Measurements from ENCODE around the gene FLT1. TPM values are rescaled to one million over a fixed set of nuclear protein-coding genes. Genes with fewer than 3 reads are reported as not detected.

Gene FLT1
- total RNA-seq, 1 donor from 2014 or later: not detected

DNA sequence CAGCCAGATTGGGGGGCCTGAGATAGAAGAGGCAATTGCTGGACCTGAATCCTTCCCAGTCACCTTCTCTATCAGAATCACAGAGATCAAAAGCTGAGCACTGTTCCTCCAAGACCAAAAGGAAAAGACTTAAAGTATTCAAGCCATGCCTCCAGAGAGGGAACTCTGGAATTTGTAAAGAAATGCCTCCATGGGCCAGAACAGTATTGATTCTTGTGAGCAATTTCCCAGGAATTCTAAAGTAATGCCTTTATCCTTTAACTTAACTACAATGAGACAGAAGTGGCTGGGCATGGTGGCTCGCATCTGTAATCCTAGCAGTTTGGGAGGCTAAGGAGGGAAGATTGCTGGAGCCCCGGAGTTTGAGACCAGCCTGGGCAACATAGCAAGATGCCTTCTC lies 148.8 kb downstream of the FLT1 start:
- TF ChIP-seq, protein P1, sequence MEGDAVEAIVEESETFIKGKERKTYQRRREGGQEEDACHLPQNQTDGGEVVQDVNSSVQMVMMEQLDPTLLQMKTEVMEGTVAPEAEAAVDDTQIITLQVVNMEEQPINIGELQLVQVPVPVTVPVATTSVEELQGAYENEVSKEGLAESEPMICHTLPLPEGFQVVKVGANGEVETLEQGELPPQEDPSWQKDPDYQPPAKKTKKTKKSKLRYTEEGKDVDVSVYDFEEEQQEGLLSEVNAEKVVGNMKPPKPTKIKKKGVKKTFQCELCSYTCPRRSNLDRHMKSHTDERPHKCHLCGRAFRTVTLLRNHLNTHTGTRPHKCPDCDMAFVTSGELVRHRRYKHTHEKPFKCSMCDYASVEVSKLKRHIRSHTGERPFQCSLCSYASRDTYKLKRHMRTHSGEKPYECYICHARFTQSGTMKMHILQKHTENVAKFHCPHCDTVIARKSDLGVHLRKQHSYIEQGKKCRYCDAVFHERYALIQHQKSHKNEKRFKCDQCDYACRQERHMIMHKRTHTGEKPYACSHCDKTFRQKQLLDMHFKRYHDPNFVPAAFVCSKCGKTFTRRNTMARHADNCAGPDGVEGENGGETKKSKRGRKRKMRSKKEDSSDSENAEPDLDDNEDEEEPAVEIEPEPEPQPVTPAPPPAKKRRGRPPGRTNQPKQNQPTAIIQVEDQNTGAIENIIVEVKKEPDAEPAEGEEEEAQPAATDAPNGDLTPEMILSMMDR (conservative IDR thresholded peaks at IDR 0.05): no peak
- H3K27me3 Mint-ChIP-seq (ENCODE audit: low read depth): no peaks in the 10 kb centered on the region
- H3K9me3 Mint-ChIP-seq: no peaks in the 10 kb centered on the region
- no peak overlapping the region for H3K27ac Mint-ChIP-seq (ENCODE audit: unreplicated experiment)
- no peak overlapping the region for H3K4me3 Mint-ChIP-seq
- H3K4me1 Mint-ChIP-seq: no peaks in the 10 kb centered on the region
- no peak for DNase-seq (ENCODE audit: low read depth, low spot score)
- no peaks in the 10 kb centered on the region for H3K36me3 Mint-ChIP-seq (ENCODE audit: low read depth)

DNA sequence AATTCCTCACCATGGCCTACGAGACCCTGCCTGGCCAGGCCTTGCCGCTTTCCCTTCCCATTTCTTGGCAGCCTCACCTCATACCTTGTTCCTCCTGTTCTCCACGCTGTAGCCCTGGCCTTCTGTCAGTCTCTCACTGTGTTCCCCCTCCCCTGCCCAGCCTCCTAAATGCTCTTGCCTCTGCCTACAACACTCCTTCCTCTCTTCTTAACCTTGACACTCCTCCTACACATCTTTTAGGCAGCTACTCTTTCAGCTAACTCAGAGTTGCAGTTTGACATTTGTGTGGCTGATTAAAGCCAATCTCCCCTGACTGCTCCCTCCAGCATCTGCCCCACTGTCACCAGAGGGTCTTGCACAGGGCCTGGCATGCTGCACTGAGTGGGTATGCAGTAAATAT lies 150.8 kb downstream of the FLT1 start:
- H3K27me3 Mint-ChIP-seq (ENCODE audit: low read depth): no peaks in the 10 kb centered on the region
- no peaks in the 10 kb centered on the region for H3K9me3 Mint-ChIP-seq
- TF ChIP-seq, protein P1 (conservative IDR thresholded peaks at IDR 0.05): no peak
- no peak for DNase-seq (ENCODE audit: low read depth, low spot score)
- no peak overlapping the region for H3K4me3 Mint-ChIP-seq
- no peaks in the 10 kb centered on the region for H3K4me1 Mint-ChIP-seq
- no peaks in the 10 kb centered on the region for H3K36me3 Mint-ChIP-seq (ENCODE audit: low read depth)
- no peak overlapping the region for H3K27ac Mint-ChIP-seq (ENCODE audit: unreplicated experiment)

DNA sequence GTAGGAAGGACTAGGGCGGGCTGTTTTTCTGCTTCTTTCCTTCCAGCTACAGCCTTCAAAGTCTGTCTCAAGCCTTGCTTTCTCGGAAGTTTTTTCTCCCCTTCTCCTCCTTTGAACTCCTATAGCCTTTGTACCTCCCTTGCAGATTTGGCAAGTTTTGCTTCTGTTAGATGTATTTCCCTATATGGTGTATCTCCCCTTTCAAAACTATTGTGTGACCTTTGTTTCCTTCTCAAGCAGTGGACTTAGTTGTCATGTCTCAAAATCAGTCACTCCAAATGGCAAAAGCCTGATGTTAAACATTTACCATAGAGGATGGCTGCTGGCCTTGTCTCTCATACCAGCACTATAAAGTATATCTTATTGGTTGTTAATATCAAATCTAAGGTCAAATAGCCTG lies 152.7 kb downstream of the FLT1 start:
- Mint-ChIP-seq H3K27ac (ENCODE audit: unreplicated experiment) (no peak overlapping the region), H3K4me1 (no peaks in the 10 kb centered on the region), H3K27me3 (ENCODE audit: low read depth) (peaks cover 2% of the 10 kb centered on the region), H3K9me3 (no peaks in the 10 kb centered on the region), H3K36me3 (ENCODE audit: low read depth) (no peaks in the 10 kb centered on the region), H3K4me3 (no peak overlapping the region)
- DNase-seq (ENCODE audit: low read depth, low spot score): no peak
- TF ChIP-seq, protein P1 (conservative IDR thresholded peaks at IDR 0.05): no peak

DNA sequence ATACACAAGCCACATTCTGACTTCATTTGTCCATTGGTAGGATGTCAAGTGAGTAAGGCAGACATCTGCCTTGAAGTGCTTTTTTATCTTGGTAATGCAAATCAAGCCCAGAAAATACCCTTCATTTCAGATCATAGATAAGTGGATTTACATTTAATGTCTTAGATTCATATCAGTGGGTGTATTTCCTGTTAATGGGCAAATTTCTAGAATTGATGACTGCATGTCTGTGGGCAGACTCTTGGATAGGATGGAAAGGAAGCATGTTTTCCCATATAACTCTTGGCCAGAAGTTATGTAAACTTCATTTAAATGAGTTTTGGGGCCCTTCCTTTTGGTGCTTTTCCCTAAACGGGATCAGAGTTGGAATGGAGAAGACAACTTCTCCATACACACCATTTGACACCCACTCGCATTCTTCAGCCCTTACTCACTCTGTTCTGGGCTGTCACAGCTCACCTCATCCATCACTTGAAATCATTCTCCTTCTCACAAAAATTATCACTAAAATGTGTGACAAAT lies 154.6 kb downstream of the FLT1 start:
- Mint-ChIP-seq H3K4me1 (no peaks in the 10 kb centered on the region), H3K4me3 (no peak overlapping the region), H3K9me3 (no peaks in the 10 kb centered on the region), H3K27me3 (ENCODE audit: low read depth) (peaks cover 2% of the 10 kb centered on the region), H3K36me3 (ENCODE audit: low read depth) (no peaks in the 10 kb centered on the region), H3K27ac (ENCODE audit: unreplicated experiment) (no peak overlapping the region)
- TF ChIP-seq, protein P1 (conservative IDR thresholded peaks at IDR 0.05): no peak
- DNase-seq (ENCODE audit: low read depth, low spot score): no peak

DNA sequence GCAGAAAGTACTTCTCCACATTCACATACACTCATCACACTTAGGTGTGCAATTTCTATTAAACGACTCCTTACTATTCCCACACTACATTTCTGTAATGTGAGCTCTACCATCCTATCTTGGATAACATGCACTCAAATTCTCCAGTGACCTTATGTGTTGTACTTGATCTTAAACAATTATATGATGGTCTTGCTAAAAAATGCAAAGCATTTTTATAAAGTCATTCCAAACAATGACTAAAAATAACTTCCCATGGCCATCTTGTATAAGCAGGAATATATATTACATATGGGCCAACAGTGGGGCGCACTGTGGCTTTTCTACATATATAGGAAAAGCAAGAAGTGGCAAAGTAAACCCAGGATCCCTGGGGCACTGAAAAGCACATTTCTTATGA lies 155.5 kb downstream of the FLT1 start:
- Mint-ChIP-seq H3K4me1 (no peaks in the 10 kb centered on the region), H3K27me3 (ENCODE audit: low read depth) (peaks cover 2% of the 10 kb centered on the region)

More for the DNA sequence above, 155.5 kb downstream of the FLT1 start:
- H3K27ac Mint-ChIP-seq (ENCODE audit: unreplicated experiment): no peak overlapping the region
- no peak overlapping the region for H3K4me3 Mint-ChIP-seq
- no peaks in the 10 kb centered on the region for H3K9me3 Mint-ChIP-seq
- no peak for DNase-seq (ENCODE audit: low read depth, low spot score)
- no peaks in the 10 kb centered on the region for H3K36me3 Mint-ChIP-seq (ENCODE audit: low read depth)
- TF ChIP-seq, protein P1 (conservative IDR thresholded peaks at IDR 0.05): no peak

Data from neural crest cell (in vitro differentiated cells).